ENCODE measurements around the gene SPAG4.

The SPAG4 gene

GRCh38 chr20:35619196-35620095 lies 3.8 kb downstream of the SPAG4 start:
- peak; percentile 95 for DNase-seq (ENCODE audit: insufficient read length, low spot score)
- FAIRE-seq: peak; percentile 89

- no peak for FAIRE-seq
These were observed 5.4 kb downstream of the SPAG4 start for GRCh38 chr20:35620818-35621559.

GRCh38 chr20:35621560-35621946 lies 5.9 kb downstream of the SPAG4 start:
- FAIRE-seq: no peak
- DNase-seq (ENCODE audit: insufficient read length, low spot score): no peak

More at GRCh38 chr20:35620818-35621559, 5.4 kb downstream of the SPAG4 start:
- DNase-seq (ENCODE audit: insufficient read length, low spot score): no peak

GRCh38 chr20:35625584-35626385 lies 10.2 kb downstream of the SPAG4 start:
- DNase-seq (ENCODE audit: insufficient read length, low spot score): no peak
- no peak for FAIRE-seq

- no peak for DNase-seq (ENCODE audit: insufficient read length, low spot score)
- FAIRE-seq: no peak
These were observed 10.9 kb downstream of the SPAG4 start for GRCh38 chr20:35626386-35627001.

GRCh38 chr20:35627121-35627520 lies 11.5 kb downstream of the SPAG4 start:
- no peak for FAIRE-seq
- DNase-seq (ENCODE audit: insufficient read length, low spot score): no peak

- no peak for DNase-seq (ENCODE audit: insufficient read length, low spot score)
- FAIRE-seq: no peak
These were observed 14.0 kb downstream of the SPAG4 start for GRCh38 chr20:35629427-35630145.

- DNase-seq (ENCODE audit: insufficient read length, low spot score) (no peak), FAIRE-seq (no peak)
These were observed 15.0 kb downstream of the SPAG4 start for GRCh38 chr20:35630636-35631035.

- DNase-seq (ENCODE audit: insufficient read length, low spot score) (no peak), FAIRE-seq (no peak)
These were observed 17.0 kb downstream of the SPAG4 start for GRCh38 chr20:35632539-35633115.

- DNase-seq (ENCODE audit: insufficient read length, low spot score) (no peak), FAIRE-seq (no peak)
These were observed 20.0 kb downstream of the SPAG4 start for GRCh38 chr20:35635652-35636051.

GRCh38 chr20:35636095-35636494 lies 20.5 kb downstream of the SPAG4 start:
- FAIRE-seq: no peak
- no peak for DNase-seq (ENCODE audit: insufficient read length, low spot score)

- FAIRE-seq: no peak
These were observed 21.6 kb downstream of the SPAG4 start for GRCh38 chr20:35637276-35637675.

GRCh38 chr20:35638751-35639150 lies 23.1 kb downstream of the SPAG4 start:
- FAIRE-seq: no peak
- no peak for DNase-seq (ENCODE audit: insufficient read length, low spot score)

More at GRCh38 chr20:35637276-35637675, 21.6 kb downstream of the SPAG4 start:
- DNase-seq (ENCODE audit: insufficient read length, low spot score): no peak

- no peak for FAIRE-seq
- DNase-seq (ENCODE audit: insufficient read length, low spot score): no peak
These were observed 25.1 kb downstream of the SPAG4 start for GRCh38 chr20:35640724-35641123.

GRCh38 chr20:35641743-35642142 lies 26.1 kb downstream of the SPAG4 start:
- FAIRE-seq (no peak), DNase-seq (ENCODE audit: insufficient read length, low spot score) (no peak)

GRCh38 chr20:35643045-35643444 lies 27.4 kb downstream of the SPAG4 start:
- DNase-seq (ENCODE audit: insufficient read length, low spot score): no peak
- FAIRE-seq: no peak

GRCh38 chr20:35644806-35645205 lies 29.2 kb downstream of the SPAG4 start:
- FAIRE-seq (no peak), DNase-seq (ENCODE audit: insufficient read length, low spot score) (no peak)

- no peak for DNase-seq (ENCODE audit: insufficient read length, low spot score)
- FAIRE-seq: no peak
These were observed 33.2 kb downstream of the SPAG4 start for GRCh38 chr20:35648836-35649235.

- DNase-seq (ENCODE audit: insufficient read length, low spot score) (no peak), FAIRE-seq (no peak)
These were observed 35.0 kb downstream of the SPAG4 start for GRCh38 chr20:35650632-35651031.

GRCh38 chr20:35651958-35652357 lies 36.3 kb downstream of the SPAG4 start:
- DNase-seq (ENCODE audit: insufficient read length, low spot score) (no peak), FAIRE-seq (no peak)
